ENCODE results near the gene PPM1H.

DNA sequence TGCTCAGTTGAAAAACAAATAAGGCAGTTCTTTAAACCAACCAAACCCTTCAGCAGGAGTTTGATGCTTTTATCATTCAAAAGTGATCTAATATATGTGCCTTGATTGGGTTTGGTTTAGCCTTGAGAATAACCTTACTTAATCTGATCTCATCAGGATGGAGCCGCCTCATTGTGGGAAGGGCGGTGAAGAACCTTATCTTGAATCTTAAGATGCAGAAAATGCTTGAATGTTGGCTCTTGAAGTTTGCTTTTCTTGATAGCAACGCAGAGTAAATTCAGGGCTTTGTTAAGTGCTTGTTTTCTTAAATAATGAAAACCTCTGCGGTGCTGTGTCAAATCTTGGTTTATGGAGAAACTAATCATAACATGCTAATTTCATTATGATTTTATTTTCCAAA, 330.1 kb downstream of the PPM1H start:
- TF ChIP-seq, protein P1, sequence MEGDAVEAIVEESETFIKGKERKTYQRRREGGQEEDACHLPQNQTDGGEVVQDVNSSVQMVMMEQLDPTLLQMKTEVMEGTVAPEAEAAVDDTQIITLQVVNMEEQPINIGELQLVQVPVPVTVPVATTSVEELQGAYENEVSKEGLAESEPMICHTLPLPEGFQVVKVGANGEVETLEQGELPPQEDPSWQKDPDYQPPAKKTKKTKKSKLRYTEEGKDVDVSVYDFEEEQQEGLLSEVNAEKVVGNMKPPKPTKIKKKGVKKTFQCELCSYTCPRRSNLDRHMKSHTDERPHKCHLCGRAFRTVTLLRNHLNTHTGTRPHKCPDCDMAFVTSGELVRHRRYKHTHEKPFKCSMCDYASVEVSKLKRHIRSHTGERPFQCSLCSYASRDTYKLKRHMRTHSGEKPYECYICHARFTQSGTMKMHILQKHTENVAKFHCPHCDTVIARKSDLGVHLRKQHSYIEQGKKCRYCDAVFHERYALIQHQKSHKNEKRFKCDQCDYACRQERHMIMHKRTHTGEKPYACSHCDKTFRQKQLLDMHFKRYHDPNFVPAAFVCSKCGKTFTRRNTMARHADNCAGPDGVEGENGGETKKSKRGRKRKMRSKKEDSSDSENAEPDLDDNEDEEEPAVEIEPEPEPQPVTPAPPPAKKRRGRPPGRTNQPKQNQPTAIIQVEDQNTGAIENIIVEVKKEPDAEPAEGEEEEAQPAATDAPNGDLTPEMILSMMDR (tag by site-specific recombination; IDR thresholded peaks at IDR 0.05): no peak
- TF ChIP-seq ZNF768 (tag by site-specific recombination; IDR thresholded peaks at IDR 0.05) (no peak), ZNF274 (IDR thresholded peaks at IDR 0.05; ENCODE audit: low read length) (no peak), ZNF274 (tag by site-specific recombination; IDR thresholded peaks at IDR 0.05; ENCODE audit: borderline replicate concordance) (no peak), RBAK (tag by site-specific recombination; IDR thresholded peaks at IDR 0.05) (no peak), ZNF214 (tag by site-specific recombination; IDR thresholded peaks at IDR 0.05; ENCODE audit: borderline replicate concordance) (no peak)
- TF ChIP-seq, protein P2, sequence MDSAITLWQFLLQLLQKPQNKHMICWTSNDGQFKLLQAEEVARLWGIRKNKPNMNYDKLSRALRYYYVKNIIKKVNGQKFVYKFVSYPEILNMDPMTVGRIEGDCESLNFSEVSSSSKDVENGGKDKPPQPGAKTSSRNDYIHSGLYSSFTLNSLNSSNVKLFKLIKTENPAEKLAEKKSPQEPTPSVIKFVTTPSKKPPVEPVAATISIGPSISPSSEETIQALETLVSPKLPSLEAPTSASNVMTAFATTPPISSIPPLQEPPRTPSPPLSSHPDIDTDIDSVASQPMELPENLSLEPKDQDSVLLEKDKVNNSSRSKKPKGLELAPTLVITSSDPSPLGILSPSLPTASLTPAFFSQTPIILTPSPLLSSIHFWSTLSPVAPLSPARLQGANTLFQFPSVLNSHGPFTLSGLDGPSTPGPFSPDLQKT (IDR thresholded peaks at IDR 0.05; ENCODE audit: borderline replicate concordance, low read depth, low read length): no peak
